ENCODE data around the gene NCAM2. TPM values are rescaled to one million over a fixed set of nuclear protein-coding genes. Genes with fewer than 3 reads are reported as not detected.
A peak's percentile ranks its signal among the peaks of the same experiment; 100 is the strongest.

Gene NCAM2
- total RNA-seq, 1 experiment from 2014 or later: not detected

GRCh38 chr21:21019681-21020080 is 21.5 kb downstream of the NCAM2 start:
- Mint-ChIP-seq H3K9me3 (ENCODE audit: unreplicated experiment) (peaks cover 6% of the 10 kb centered on the region), H3K4me1 (ENCODE audit: insufficient read depth, unreplicated experiment) (no peaks in the 10 kb centered on the region), H3K27me3 (ENCODE audit: insufficient read depth, unreplicated experiment) (no peaks in the 10 kb centered on the region), H3K36me3 (ENCODE audit: insufficient read depth, unreplicated experiment) (no peaks in the 10 kb centered on the region), H3K27ac (ENCODE audit: low read depth, unreplicated experiment) (no peak overlapping the region), H3K4me3 (ENCODE audit: unreplicated experiment) (no peak overlapping the region)
- POLR2A ChIA-PET: no interaction called here
- CTCF ChIA-PET: interaction anchor here (1.2 kb wide), 1 partner anchor 20 kb away, joined by 6 read pairs; no protein-coding TSS in a partner anchor
- no peak for DNase-seq (ENCODE audit: unreplicated experiment)
- intact Hi-C loops (cut with micrococcal nuclease): no loop called here
- BruUV-seq (replicated peaks): no TSS peak
- no peak for TF ChIP-seq CTCF (IDR thresholded peaks at IDR 0.05; ENCODE audit: unreplicated experiment)

- CTCF ChIA-PET: no interaction called here
- TF ChIP-seq CTCF (IDR thresholded peaks at IDR 0.05; ENCODE audit: unreplicated experiment): no peak
- intact Hi-C loops (cut with micrococcal nuclease): no loop called here
- POLR2A ChIA-PET: no interaction called here
- H3K36me3 Mint-ChIP-seq (ENCODE audit: insufficient read depth, unreplicated experiment): no peaks in the 10 kb centered on the region
- H3K4me3 Mint-ChIP-seq (ENCODE audit: unreplicated experiment): no peak overlapping the region
- H3K27me3 Mint-ChIP-seq (ENCODE audit: insufficient read depth, unreplicated experiment): no peaks in the 10 kb centered on the region
- peaks cover 10% of the 10 kb centered on the region for H3K9me3 Mint-ChIP-seq (ENCODE audit: unreplicated experiment)
- BruUV-seq (replicated peaks): no TSS peak
- DNase-seq (ENCODE audit: unreplicated experiment): no peak
- peaks cover 5% of the 10 kb centered on the region for H3K4me1 Mint-ChIP-seq (ENCODE audit: insufficient read depth, unreplicated experiment)
- H3K27ac Mint-ChIP-seq (ENCODE audit: low read depth, unreplicated experiment): no peak overlapping the region
These were observed 27.5 kb downstream of the NCAM2 start for GRCh38 chr21:21025742-21026141.

GRCh38 chr21:21028275-21028820 is 30.1 kb downstream of the NCAM2 start:
- intact Hi-C loops (cut with micrococcal nuclease): no loop called here
- BruUV-seq (replicated peaks): no TSS peak

GRCh38 chr21:21029164-21029563 is 31.0 kb downstream of the NCAM2 start:
- CTCF ChIA-PET: no interaction called here
- intact Hi-C loops (cut with micrococcal nuclease): no loop called here
- POLR2A ChIA-PET: no interaction called here
- no peak for TF ChIP-seq CTCF (IDR thresholded peaks at IDR 0.05; ENCODE audit: unreplicated experiment)
- Mint-ChIP-seq H3K4me1 (ENCODE audit: insufficient read depth, unreplicated experiment) (peaks cover 5% of the 10 kb centered on the region), H3K27ac (ENCODE audit: low read depth, unreplicated experiment) (no peak overlapping the region), H3K27me3 (ENCODE audit: insufficient read depth, unreplicated experiment) (no peaks in the 10 kb centered on the region), H3K36me3 (ENCODE audit: insufficient read depth, unreplicated experiment) (no peaks in the 10 kb centered on the region), H3K4me3 (ENCODE audit: unreplicated experiment) (no peak overlapping the region), H3K9me3 (ENCODE audit: unreplicated experiment) (peaks cover 10% of the 10 kb centered on the region)
- DNase-seq (ENCODE audit: unreplicated experiment): peak; percentile 67
- no TSS peak for BruUV-seq (replicated peaks)

More at GRCh38 chr21:21028275-21028820, 30.1 kb downstream of the NCAM2 start:
- peak; percentile 40 for DNase-seq (ENCODE audit: unreplicated experiment)
- POLR2A ChIA-PET: no interaction called here
- CTCF ChIA-PET: interaction anchor here (0.6 kb wide), 1 partner anchor 186 kb away, joined by 3 read pairs; no protein-coding TSS in a partner anchor
- H3K36me3 Mint-ChIP-seq (ENCODE audit: insufficient read depth, unreplicated experiment): no peaks in the 10 kb centered on the region
- TF ChIP-seq CTCF (IDR thresholded peaks at IDR 0.05; ENCODE audit: unreplicated experiment): no peak
- H3K9me3 Mint-ChIP-seq (ENCODE audit: unreplicated experiment): peaks cover 10% of the 10 kb centered on the region
- peak overlapping the region; percentile 16 for H3K27ac Mint-ChIP-seq (ENCODE audit: low read depth, unreplicated experiment)
- no peaks in the 10 kb centered on the region for H3K27me3 Mint-ChIP-seq (ENCODE audit: insufficient read depth, unreplicated experiment)
- peaks cover 5% of the 10 kb centered on the region for H3K4me1 Mint-ChIP-seq (ENCODE audit: insufficient read depth, unreplicated experiment)
- no peak overlapping the region for H3K4me3 Mint-ChIP-seq (ENCODE audit: unreplicated experiment)
